ENCODE results near the gene NAPSA. TPM values are rescaled to one million over a fixed set of nuclear protein-coding genes. Genes with fewer than 3 reads are reported as not detected.
A peak's percentile ranks its signal among the peaks of the same experiment; 100 is the strongest.
"Not testable (repeated sequence)": the region's sequence is repeated elsewhere in the genome, so short reads cannot be mapped to it uniquely, and the experiment has no call there.

NAPSA gene
- total and polyA plus RNA-seq, 10 of the 15 experiments (the other 5 are each of a cell fraction or from before 2014, with no cell fraction given), result 6.7 to 45.4 (median 17.1) TPM

DNA sequence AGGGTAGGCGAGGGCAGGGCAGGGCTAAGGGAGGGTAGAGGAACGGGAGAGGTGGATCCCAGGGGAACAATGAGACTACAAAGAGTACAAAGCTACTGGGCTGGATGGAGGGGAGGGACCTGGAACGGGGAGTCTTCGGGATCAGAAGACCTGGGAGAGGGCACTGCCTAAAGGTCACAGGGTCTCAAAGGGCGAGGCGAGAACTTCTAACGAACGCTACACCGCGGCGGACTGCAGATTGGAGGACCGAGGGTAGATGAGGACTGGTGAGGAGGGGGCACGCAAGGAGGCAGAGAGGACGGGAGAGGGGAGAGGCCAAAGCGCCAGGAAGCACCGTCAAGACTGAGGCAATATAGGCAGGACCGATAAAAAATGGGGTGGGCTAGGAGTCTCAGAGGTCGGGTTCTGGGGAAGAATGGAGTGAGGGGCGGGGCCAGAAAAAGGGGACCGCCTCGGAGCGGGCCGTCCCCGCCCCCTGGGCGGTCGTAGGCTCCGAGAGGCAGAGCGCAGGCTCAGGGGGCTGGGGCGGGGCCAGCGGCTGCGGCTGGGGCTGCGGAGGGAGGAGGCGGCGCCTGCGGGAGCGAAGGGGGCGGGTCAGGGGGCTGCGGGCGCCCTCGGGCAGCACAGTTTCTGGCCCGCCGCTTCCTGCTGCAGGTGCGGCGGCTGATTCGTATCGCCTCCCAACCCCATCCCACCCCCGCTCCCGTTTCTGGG is 34.9 kb downstream of the NAPSA start (continued):
- TF ChIP-seq RBBP5 (conservative IDR thresholded peaks at IDR 0.05) (no peak), SRF (IDR thresholded peaks at IDR 0.05; ENCODE audit: low read depth in 2 of 2, low read length in 2 of 2) (no peak), ASH2L (IDR thresholded peaks at IDR 0.05; ENCODE audit: borderline replicate concordance, low read depth) (no peak), STAT1 (conservative IDR thresholded peaks at IDR 0.05) (no peak), MLLT1 (IDR thresholded peaks at IDR 0.05) (peak; percentile 95), BACH1 (IDR thresholded peaks at IDR 0.05; ENCODE audit: borderline replicate concordance) (peak; percentile 29; the same call in 1 of the 2 replicates), TCF12 (IDR thresholded peaks at IDR 0.05; ENCODE audit: low read depth, low read length) (0 out of 2 replicates have a peak, but pooled peaks have one; percentile 11), SP1 (IDR thresholded peaks at IDR 0.05; ENCODE audit: low read depth, low read length) (peak; percentile 48), CEBPB (IDR thresholded peaks at IDR 0.05; ENCODE audit: borderline replicate concordance in 1 of 2, low read depth in 2 of 2, low read length in 2 of 2) (no peak), POLR2A (IDR thresholded peaks at IDR 0.05; ENCODE audit: low read depth, low read length) (peak; percentile 58)

GRCh38 chr19:50329926-50330294 is 35.5 kb downstream of the NAPSA start:
- ATAC-seq; DNase-seq (ENCODE audit: low read depth, low spot score); intact Hi-C loops (cut with micrococcal nuclease; ENCODE audit: unreplicated experiment); BruUV-seq (replicated peaks); H4K20me1 ChIP-seq (ENCODE audit: control insufficient read depth, insufficient read depth); H3K36me3 ChIP-seq (ENCODE audit: control insufficient read depth in 2 of 2, insufficient read depth in 2 of 2, low read length in 1 of 2); H3K79me2 ChIP-seq (ENCODE audit: control insufficient read depth, insufficient read depth, low read length); H2AFZ ChIP-seq (ENCODE audit: control insufficient read depth, low read depth, low read length); H3K9me3 ChIP-seq (replicated peaks; ENCODE audit: control insufficient read depth, insufficient read depth, low read length); FAIRE-seq: not testable (repeated sequence)
- RAD21 ChIA-PET (ENCODE audit: unreplicated experiment), result interaction anchor here (1.0 to 2.1 kb wide), 11 partner anchors 11 to 156 kb away, joined by 3 to 36 read pairs (median 5); no protein-coding TSS in a partner anchor
- peak overlapping the region; percentile 66 for H3K4me3 ChIP-seq
- H3K27ac ChIP-seq (ENCODE audit: control insufficient read depth, insufficient read depth), result peak overlapping the region; percentile 58
- SMC1A ChIA-PET (ENCODE audit: uncharacterized antibody, unreplicated experiment), result interaction anchor here (1.0 to 1.9 kb wide), 4 partner anchors 11 to 28 kb away, joined by 4 to 20 read pairs (median 6); no protein-coding TSS in a partner anchor
- H3K27me3 ChIP-seq (replicated peaks in 1 of 2; ENCODE audit: control insufficient read depth in 2 of 2, insufficient read depth in 2 of 2, low read length in 1 of 2), result peaks cover 2 to 16% of the 10 kb centered on the region in 2 experiments; a peak in 3 of 4 replicates
- WGBS (ENCODE audit: insufficient coverage, insufficient replicate concordance, low lambda C conversion rate, missing lambda C conversion rate), result 0% methylated on average over 18 of the region's 18 CpGs
- POLR2A ChIA-PET, result interaction anchor here (0.6 to 2.1 kb wide), 4 partner anchors 11 to 111 kb away, joined by 3 to 38 read pairs (median 3); no protein-coding TSS in a partner anchor
- H3K9ac ChIP-seq (ENCODE audit: control insufficient read depth, insufficient read depth, low read length), result peak overlapping the region; percentile 52; the same call in 1 of the 2 replicates
- H3K4me2 ChIP-seq (ENCODE audit: control insufficient read depth, insufficient read depth), result peak overlapping the region; percentile 95
- H3K4me1 ChIP-seq (ENCODE audit: control insufficient read depth, insufficient read depth, low read length), result peaks cover 36% of the 10 kb centered on the region
- TF ChIP-seq EGR1 (IDR thresholded peaks at IDR 0.05; ENCODE audit: borderline replicate concordance in 1 of 2, low read depth in 2 of 2, low read length in 2 of 2) (peak in 1 of 2 experiments; percentile 46; a peak in 1 of 3 replicates), LARP7 (IDR thresholded peaks at IDR 0.05) (0 out of 2 replicates have a peak, but pooled peaks have one; percentile 43), SMARCA5 (IDR thresholded peaks at IDR 0.05) (0 out of 2 replicates have a peak, but pooled peaks have one; percentile 25), IKZF1 (conservative IDR thresholded peaks at IDR 0.05) (peak; percentile 12; the same call in 1 of the 2 replicates), ZNF217 (IDR thresholded peaks at IDR 0.05) (peak; percentile 69; the same call in 1 of the 2 replicates), ZBED1 (IDR thresholded peaks at IDR 0.05; ENCODE audit: borderline replicate concordance) (0 out of 2 replicates have a peak, but pooled peaks have one; percentile 27), RUNX3 (IDR thresholded peaks at IDR 0.05; ENCODE audit: low read length) (peak; percentile 7; the same call in 1 of the 2 replicates), NBN (IDR thresholded peaks at IDR 0.05) (0 out of 2 replicates have a peak, but pooled peaks have one; percentile 25), PML (IDR thresholded peaks at IDR 0.05; ENCODE audit: low read length) (peak; percentile 2; the same call in 1 of the 2 replicates)
- TF ChIP-seq, protein P1, sequence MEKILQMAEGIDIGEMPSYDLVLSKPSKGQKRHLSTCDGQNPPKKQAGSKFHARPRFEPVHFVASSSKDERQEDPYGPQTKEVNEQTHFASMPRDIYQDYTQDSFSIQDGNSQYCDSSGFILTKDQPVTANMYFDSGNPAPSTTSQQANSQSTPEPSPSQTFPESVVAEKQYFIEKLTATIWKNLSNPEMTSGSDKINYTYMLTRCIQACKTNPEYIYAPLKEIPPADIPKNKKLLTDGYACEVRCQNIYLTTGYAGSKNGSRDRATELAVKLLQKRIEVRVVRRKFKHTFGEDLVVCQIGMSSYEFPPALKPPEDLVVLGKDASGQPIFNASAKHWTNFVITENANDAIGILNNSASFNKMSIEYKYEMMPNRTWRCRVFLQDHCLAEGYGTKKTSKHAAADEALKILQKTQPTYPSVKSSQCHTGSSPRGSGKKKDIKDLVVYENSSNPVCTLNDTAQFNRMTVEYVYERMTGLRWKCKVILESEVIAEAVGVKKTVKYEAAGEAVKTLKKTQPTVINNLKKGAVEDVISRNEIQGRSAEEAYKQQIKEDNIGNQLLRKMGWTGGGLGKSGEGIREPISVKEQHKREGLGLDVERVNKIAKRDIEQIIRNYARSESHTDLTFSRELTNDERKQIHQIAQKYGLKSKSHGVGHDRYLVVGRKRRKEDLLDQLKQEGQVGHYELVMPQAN (conservative IDR thresholded peaks at IDR 0.05), result 0 out of 2 replicates have a peak, but pooled peaks have one; percentile 44
- CTCF ChIA-PET, result interaction anchor here (1.0 to 1.2 kb wide), 4 partner anchors 9 to 27 kb away, joined by 3 to 5 read pairs (median 4); no protein-coding TSS in a partner anchor
- in situ Hi-C loops (cut with MboI), result loop anchor here (25.0 kb wide), 1 partner anchor 1032 kb away; the partner anchor contains the start of genes CLDND2, ETFB and NKG7

All from GM12878 (cell line).